ENCODE measurements around the gene BRICD5.

The BRICD5 gene

GRCh38 chr16:2196981-2197511, 13.6 kb downstream of the BRICD5 start:
- no peak for DNase-seq

GRCh38 chr16:2196162-2196980, 14.3 kb downstream of the BRICD5 start, which contains the start of gene CASKIN1:
Gene CASKIN1 (minus strand): TSS chr16:2196605. CDS start chr16:2196432, 173 bp downstream.
- no peak for DNase-seq

- DNase-seq = no peak
These were observed 15.1 kb downstream of the BRICD5 start for GRCh38 chr16:2195322-2196161.

GRCh38 chr16:2194852-2195321, 15.8 kb downstream of the BRICD5 start:
- peak; percentile 56 for DNase-seq

GRCh38 chr16:2194166-2194834, 16.4 kb downstream of the BRICD5 start:
- DNase-seq = no peak

- no peak for DNase-seq
These were observed 19.3 kb downstream of the BRICD5 start for GRCh38 chr16:2191446-2191706.

- no peak for DNase-seq
These were observed 19.8 kb downstream of the BRICD5 start for GRCh38 chr16:2190659-2191445.

GRCh38 chr16:2190002-2190658, 20.5 kb downstream of the BRICD5 start:
- DNase-seq = no peak

- DNase-seq = no peak
These were observed 21.3 kb downstream of the BRICD5 start for GRCh38 chr16:2189252-2189893.

GRCh38 chr16:2188395-2188794, 22.3 kb downstream of the BRICD5 start:
- DNase-seq = no peak

- DNase-seq = no peak
These were observed 23.5 kb downstream of the BRICD5 start for GRCh38 chr16:2187212-2187611.

GRCh38 chr16:2186505-2186904, 24.2 kb downstream of the BRICD5 start:
- DNase-seq = no peak

GRCh38 chr16:2186064-2186463, 24.6 kb downstream of the BRICD5 start:
- DNase-seq = no peak

- DNase-seq = no peak
These were observed 25.7 kb downstream of the BRICD5 start for GRCh38 chr16:2184962-2185361.

GRCh38 chr16:2184346-2184745, 26.3 kb downstream of the BRICD5 start:
- DNase-seq = no peak

- no peak for DNase-seq
These were observed 27.0 kb downstream of the BRICD5 start for GRCh38 chr16:2183671-2184070.

- DNase-seq = no peak
These were observed 28.7 kb downstream of the BRICD5 start for GRCh38 chr16:2181952-2182351.

- DNase-seq = no peak
These were observed 29.4 kb downstream of the BRICD5 start for GRCh38 chr16:2180962-2181923.

GRCh38 chr16:2180461-2180860, 30.2 kb downstream of the BRICD5 start:
- no peak for DNase-seq

- no peak for DNase-seq
These were observed 31.1 kb downstream of the BRICD5 start for GRCh38 chr16:2179576-2179975.

Measured in activated CD4-positive, alpha-beta T cell treated with anti-CD3 and anti-CD28 coated beads, Interleukin-10, Interleukin-2, amounts not matched to agents 100 ng/mL and 50 ng/mL, durations not matched to agents 16 hours and 8 hours (primary cell).